Measurements from ENCODE around the gene GRHPR.

Gene GRHPR

DNA sequence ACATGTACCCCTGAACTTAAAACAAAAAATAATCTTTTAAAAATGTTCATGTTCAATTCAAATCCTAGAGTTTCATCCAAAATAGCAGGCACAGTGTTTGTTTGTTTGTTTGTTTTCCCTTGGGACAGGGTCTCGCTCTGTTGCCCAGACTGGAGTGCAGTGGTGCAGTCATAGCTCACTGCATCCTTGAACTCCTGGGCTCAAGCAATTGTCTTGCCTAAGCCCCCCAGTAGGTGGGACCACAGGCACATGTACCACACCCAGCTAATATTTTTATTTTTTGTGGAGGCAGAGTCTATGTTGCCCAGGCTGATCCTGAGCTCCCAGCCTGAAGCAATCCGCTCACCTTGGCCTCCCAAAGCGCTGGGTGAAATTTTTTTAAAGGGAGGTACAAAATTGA lies 58.3 kb downstream of the GRHPR start:
- ATAC-seq (ENCODE audit: low read depth) (no peak), DNase-seq (ENCODE audit: low spot score) (no peak)
- Histone ChIP-seq H3K4me3 (ENCODE audit: severe bottlenecking) (no peak overlapping the region), H3K36me3 (ENCODE audit: low read depth) (no peaks in the 10 kb centered on the region), H3K9me3 (ENCODE audit: severe bottlenecking) (no peaks in the 10 kb centered on the region), H3K27ac (ENCODE audit: poor library complexity, severe bottlenecking) (no peak overlapping the region), H3K27me3 (ENCODE audit: insufficient read depth, poor library complexity, severe bottlenecking) (no peaks in the 10 kb centered on the region), H3K4me1 (ENCODE audit: insufficient read depth, poor library complexity, severe bottlenecking) (peaks cover 5% of the 10 kb centered on the region)
- no peak for TF ChIP-seq CTCF (IDR thresholded peaks at IDR 0.05; ENCODE audit: poor library complexity, severe bottlenecking)

DNA sequence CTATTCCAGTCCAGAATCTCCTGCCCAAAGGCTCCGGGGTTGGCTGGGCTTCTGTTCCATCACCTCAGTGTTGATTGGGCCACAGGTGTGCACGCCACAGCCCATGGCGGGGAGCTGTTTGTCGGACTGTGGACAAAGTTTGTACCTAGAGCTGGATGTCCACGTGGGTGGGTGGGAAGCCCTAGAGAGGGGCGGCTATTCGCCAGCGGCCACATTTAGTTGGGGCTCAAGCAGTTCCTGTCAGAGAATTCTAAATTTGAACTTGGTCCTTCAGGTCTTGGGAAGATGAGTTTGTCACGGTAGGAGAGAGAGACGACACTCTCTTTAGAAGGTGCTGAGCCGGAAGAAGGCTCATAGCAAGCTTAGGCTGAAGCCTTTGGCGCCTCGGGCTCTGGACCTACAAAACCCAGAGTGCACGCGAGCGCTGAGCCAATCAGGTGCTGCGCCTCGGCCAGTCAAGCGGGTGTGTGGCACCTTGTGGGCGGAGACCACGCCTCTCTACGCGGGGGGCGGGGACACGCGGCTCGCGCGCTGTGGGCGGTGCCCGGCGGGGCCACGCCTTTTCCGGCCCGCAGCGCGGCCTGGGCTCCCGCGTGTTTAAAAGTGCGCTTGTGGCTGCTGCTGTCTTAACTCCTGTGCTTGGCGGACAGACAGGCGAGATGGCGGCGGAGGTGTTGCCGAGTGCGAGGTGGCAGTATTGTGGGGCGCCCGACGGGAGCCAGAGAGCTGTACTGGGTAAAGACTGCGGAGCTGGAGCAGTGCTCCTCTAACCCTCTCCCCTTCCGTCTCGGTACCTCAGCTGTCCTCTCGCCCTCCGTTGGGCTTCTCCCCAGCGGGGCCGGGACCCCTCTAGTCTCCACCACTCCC lies 63.1 kb downstream of the GRHPR start, which contains the start of gene POLR1E:
POLR1E (plus strand) TSS at position 560 of the 867 bp plus-strand sequence; CDS start at position 660, 100 bp downstream.
- ATAC-seq (ENCODE audit: low read depth) (peak; percentile 90), DNase-seq (ENCODE audit: low spot score) (peak; percentile 96)
- H3K9me3 ChIP-seq (ENCODE audit: severe bottlenecking), result no peaks in the 10 kb centered on the region
- TF ChIP-seq CTCF (IDR thresholded peaks at IDR 0.05; ENCODE audit: poor library complexity, severe bottlenecking), result no peak
- peak within 1 kb of the TSS; percentile 58 for H3K4me3 ChIP-seq (ENCODE audit: severe bottlenecking)
- H3K27ac ChIP-seq (ENCODE audit: poor library complexity, severe bottlenecking), result peak within 1 kb of the TSS; percentile 56
- no peaks in the 10 kb centered on the region for H3K4me1 ChIP-seq (ENCODE audit: insufficient read depth, poor library complexity, severe bottlenecking)
- H3K36me3 ChIP-seq (ENCODE audit: low read depth), result peaks cover 30% of the 10 kb centered on the region
- no peaks in the 10 kb centered on the region for H3K27me3 ChIP-seq (ENCODE audit: insufficient read depth, poor library complexity, severe bottlenecking)

GRCh38 chr9:37486256-37486615 lies 63.7 kb downstream of the GRHPR start:
- Histone ChIP-seq H3K9me3 (ENCODE audit: severe bottlenecking) (no peaks in the 10 kb centered on the region), H3K4me1 (ENCODE audit: insufficient read depth, poor library complexity, severe bottlenecking) (no peaks in the 10 kb centered on the region), H3K4me3 (ENCODE audit: severe bottlenecking) (peak overlapping the region; percentile 58), H3K27ac (ENCODE audit: poor library complexity, severe bottlenecking) (peak overlapping the region; percentile 56), H3K27me3 (ENCODE audit: insufficient read depth, poor library complexity, severe bottlenecking) (no peaks in the 10 kb centered on the region), H3K36me3 (ENCODE audit: low read depth) (peaks cover 36% of the 10 kb centered on the region)
- no peak for TF ChIP-seq CTCF (IDR thresholded peaks at IDR 0.05; ENCODE audit: poor library complexity, severe bottlenecking)
- ATAC-seq (ENCODE audit: low read depth), result no peak
- no peak for DNase-seq (ENCODE audit: low spot score)

Data from RWPE2 (cell line).